GM19455 (cell line): ENCODE measurements around the gene CEMIP.

ENCODE experiments used
- ATAC-seq: cut with Tn5 transposase; IDR thresholded peaks from one replicate; pipeline ENCODE4 v1.9.1; 2021; ENCODE audit not compliant: unreplicated experiment

The CEMIP gene

DNA sequence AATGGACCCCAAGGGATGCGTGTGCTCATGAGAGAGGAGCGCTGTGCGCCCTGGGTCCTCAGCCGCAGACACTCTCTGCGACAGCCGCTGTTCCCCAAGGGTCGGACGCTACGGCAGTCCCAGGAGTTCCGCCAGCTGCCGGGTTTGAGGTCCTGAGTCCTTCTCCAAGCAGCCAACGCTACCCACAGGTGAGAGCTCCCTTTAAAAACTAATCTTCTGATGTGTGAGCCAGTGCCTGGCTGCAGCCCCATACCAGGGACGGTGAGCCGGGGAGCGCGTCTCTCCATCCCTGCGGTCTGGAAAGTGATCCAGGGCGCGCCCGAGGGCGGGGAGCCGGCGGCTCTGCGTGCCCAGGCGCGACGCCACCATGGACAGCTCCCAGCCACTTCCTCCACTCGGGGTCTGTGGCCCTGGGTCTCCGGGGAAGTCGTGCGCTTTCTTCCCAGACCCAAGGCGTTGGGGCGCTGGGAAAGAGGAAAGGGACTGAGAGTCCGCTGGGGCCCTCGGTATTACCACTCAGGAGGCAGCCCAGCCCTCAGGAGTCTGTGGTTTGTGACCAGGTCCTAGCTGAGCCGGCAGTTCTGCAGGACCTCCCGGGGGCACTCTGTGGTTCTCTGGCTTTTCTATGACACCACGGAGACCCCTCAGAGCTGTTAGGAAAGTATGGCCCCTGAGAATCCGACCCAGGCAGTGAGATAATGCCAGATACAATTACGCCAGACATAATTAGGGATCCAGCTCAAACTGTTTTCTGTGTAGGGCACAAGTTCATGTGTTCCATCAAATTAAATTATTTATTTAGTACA, 1.4 kb downstream of the CEMIP start:
- ATAC-seq, result no peak

DNA sequence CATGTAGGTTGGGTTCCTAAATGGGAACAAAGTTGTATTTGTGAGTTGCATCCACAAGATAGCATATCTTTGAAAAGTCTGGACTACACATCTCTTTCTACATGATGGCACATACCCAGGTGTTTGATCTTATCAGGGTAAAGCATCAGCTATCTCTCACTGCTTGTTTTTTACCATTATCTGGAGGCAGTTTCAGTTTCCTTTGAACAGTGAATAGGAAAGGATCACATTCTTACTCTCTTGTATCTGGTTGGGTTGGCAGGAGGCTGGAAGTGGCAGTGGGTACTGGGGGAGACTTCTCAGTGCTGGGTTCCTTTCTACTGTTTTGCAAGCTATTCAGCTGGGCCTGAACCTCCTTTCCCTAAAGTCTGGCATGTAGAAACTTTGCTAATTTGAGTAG, 4.1 kb downstream of the CEMIP start:
- no peak for ATAC-seq

DNA sequence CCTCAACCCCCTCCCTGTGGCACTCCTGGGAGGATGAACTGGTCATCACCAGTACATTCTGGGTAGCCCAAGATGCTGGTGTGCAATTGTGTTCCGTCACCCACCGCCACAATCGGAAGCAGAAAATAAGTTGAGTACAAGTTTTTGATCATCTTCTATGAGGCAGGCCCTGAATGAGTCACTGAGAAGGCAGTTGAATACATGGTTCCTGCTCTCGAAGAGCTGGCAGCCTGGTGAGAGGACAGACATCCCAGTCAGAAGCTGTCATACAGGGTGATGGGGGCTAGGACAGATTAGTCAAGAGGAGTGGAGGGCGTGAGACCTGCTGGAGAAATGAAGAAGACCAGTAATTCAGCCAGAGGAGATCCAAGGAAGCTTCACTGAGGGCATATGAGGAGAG, 6.2 kb downstream of the CEMIP start:
- ATAC-seq, result no peak

DNA sequence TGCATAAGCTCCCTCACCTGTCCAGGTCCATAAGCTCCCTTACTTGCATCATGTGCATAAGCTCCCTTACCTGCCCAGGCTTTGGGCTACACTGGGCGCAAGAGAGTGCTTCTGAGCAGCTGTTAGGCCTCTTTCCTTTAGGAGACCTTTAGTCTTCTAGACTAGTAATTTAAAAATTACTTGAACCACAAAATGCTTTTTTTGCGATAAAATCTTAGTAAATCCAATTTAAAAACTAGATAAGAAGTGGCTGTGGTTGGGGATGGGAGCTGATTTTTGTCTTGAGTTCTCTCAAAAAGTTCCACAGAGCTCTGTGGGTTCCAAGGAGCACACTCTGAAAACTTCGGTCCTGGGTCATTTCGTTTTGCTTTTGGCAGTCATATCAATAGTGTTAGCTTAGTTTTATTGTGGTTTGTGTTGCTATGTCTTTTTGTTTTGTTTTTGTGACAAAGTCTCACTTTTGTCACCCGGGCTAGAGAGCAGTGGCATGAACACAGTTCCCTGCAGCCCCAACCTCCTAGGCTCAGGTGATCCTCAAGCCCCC, 6.7 kb downstream of the CEMIP start:
- no peak for ATAC-seq

DNA sequence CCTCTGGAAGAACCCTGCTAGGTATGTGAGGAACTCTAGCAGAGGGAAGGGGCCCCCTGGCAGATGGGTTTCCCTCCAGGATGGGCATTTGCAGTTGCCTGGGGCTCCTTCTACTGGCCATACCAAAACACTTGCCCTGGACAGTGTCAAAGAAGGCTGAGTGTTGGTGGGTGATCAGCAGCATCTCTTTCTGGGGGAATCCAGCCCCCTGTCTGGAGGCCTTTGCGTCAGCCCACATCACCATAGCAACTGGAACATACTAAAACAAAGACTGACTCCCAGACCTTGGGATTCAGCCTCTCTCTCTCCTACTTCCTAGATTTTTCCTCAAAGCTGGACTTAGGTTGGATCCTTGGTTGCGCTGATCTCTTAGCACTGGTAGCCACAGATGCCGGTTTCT, 8.1 kb downstream of the CEMIP start:
- ATAC-seq, result no peak

DNA sequence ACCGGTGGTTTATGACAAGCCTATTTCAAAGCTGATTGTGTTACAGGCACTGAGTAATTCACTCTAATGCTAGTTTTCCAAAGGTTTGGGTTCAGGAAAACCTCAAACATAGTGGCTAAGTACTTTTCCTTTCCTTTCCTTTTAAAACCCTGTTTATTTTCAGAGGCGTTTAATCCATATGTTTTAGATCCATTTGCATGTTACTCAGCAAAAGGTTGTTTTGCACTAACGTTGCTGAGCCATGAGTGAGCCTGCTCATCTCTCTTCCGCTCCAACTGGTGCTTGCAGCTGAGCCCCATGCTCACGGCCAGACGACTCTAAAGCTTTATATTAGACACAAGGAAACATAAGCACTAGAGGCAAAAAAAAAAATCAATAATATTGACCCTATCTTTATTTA, 9.4 kb downstream of the CEMIP start:
- no peak for ATAC-seq

DNA sequence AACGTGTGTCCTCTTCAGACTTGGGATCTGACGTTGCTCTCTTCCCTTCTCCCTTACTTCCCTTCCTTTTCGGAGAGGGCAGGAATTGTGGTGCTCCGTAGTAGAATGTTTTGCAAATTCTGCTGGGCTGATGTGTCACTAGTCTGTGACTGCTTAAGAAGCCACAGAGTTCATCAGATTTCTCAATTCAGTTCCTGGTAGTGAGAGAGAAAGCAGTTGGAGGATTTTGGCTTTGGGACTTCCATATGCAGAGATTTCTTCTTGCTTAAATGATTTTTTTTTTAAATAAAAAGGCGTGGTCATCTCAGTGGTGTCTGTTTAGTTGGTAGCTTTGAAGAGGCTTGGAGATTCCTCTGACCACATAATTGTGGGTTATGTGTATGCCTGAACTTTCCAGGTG, 10.1 kb downstream of the CEMIP start:
- no peak for ATAC-seq

DNA sequence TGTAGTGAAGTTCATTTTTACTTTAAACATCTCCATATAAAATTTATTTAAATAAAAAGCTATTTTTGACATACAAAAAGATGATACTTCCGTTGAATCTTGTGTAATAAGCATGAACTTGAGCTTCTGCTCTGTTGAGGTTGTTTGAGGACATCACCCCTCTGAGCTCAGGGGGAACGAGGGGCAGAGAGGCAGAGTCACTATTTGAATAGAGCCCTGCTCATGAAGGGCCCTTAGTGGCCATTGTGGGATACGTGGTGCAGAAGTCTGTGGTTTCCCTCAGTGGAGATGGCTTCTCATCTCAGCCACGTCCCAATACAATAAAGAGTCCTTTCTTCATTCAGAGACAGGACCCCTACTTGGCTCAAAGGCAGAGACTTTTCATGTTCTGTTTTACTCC, 10.6 kb downstream of the CEMIP start:
- no peak for ATAC-seq

DNA sequence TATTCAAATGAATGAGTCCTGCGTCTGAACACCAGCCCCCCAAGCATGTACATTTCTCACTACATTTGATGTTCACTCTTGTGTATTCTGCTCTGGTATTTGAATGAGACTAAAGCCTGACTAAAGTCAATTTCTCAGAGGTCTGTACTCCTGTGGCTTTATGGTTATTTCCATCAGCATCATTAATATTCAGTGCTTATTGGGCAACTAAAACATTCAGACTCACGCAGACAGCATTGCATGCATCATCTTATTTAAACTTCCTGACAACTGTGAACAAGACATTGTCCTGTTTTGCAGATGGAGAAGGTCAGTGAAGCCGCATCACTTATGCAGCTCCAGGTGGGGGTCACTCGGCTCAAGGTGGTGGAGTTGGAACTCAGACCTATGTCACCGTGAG, 11.1 kb downstream of the CEMIP start:
- ATAC-seq, result no peak

DNA sequence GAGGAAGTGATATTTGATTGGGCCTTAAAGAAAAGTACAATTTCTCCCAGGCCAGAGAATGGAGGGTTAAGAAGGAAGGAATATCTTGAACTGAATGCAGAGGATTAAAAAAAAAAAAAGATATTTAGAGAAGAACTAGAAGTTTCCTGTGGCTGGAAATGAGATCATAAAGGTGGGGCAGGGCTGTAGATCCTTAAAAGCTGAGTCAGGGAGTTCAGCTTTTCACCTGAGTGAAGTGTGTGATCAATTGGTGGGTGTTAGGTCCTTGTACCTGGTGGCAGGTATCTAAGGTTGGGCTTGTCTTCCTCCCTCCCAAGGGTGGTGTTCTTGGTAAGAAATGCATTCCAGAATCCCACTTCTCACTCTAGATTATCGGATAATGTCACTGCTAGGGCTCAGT, 11.8 kb downstream of the CEMIP start:
- no peak for ATAC-seq

DNA sequence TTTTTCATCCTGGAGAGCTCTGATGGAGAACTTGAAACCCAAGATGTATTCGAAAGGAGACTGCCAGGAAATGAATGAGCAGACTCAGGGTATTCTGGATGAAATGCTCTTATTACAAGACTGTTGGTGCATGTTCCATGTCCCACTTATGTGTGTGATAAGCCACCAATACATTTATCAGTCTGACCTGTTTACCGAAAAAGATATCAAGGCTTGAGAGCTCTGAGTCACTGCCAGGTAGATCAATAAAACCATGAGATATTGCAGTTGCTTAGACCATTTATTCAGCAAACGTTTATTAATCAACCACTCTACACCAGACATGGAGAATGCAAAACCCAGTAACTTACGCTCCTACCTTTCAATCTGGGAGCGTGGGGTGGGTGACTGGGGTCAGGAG, 17.2 kb downstream of the CEMIP start:
- no peak for ATAC-seq

DNA sequence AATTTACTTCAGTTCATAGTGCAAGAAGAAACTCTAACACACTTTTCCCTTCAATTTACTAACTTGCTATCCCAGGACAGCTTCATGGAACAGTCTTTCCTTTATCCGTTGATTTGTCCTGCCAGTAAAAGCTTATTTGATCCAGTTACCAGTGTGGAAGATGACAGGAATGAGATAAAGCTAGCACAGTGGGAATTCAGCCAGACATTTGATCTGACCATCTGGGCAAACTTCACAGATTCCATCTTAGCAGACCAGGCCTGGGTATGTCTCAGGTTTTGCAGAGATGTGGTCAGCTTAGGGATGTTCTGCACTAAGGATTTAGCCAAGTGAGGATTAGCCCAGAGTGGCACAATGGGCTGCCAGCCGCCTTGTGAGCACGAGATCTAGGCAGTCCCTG, 19.7 kb downstream of the CEMIP start:
- no peak for ATAC-seq

DNA sequence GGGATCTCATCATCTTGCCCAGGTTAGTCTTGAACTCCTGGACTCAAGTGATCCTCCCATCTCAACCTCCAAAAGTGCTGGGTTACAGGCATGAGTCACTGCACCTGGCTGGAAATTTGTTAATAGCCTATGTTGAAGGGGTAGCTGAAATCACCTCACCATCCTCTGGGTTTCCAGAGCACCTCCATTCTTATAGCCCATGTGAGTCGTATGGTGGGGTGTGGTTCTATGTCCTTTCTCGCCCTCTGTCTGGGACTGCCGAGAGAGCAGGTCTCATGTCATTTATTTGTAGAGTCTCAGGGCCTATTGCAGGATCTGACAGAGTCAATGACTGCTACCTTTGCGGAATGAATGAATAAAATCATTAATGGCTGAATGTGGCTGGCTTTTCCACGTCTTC, 20.9 kb downstream of the CEMIP start:
- ATAC-seq, result no peak

DNA sequence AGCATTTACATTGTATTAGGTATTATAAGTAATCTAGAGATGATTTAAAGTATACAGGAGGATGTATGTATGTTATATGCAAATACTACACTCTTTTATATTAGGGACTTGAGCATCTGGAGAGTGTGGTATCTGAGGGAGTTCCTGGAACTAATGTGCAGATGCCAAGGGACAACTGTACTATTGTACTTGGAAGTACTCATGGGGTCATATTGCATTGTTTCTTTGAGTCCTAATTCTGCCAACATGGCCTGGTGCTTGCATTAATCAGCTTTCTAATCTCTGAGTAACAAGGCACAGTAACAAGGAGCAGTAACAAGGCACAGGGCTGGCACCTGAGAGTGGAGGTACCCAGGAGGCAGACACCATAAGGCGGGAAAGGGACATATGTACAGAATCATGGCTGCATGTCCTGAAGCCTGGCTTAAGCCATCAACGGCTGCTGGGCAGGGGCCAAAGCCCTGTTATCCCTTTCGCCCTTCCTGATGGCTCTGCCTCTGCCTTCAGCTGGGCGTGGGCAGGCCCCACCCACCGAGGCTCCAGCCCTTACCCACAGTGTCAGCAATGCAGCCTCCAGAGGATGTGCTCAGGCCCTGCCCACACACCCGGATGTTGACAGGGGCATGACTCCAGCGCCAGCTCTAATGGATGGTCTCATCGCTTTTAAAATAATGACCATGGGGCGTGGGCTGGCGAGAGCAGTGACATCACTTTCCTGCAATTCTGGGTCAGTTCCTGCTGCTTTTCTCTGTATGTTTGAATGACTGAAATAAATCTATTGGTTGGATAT, 22.9 kb downstream of the CEMIP start:
- no peak for ATAC-seq

DNA sequence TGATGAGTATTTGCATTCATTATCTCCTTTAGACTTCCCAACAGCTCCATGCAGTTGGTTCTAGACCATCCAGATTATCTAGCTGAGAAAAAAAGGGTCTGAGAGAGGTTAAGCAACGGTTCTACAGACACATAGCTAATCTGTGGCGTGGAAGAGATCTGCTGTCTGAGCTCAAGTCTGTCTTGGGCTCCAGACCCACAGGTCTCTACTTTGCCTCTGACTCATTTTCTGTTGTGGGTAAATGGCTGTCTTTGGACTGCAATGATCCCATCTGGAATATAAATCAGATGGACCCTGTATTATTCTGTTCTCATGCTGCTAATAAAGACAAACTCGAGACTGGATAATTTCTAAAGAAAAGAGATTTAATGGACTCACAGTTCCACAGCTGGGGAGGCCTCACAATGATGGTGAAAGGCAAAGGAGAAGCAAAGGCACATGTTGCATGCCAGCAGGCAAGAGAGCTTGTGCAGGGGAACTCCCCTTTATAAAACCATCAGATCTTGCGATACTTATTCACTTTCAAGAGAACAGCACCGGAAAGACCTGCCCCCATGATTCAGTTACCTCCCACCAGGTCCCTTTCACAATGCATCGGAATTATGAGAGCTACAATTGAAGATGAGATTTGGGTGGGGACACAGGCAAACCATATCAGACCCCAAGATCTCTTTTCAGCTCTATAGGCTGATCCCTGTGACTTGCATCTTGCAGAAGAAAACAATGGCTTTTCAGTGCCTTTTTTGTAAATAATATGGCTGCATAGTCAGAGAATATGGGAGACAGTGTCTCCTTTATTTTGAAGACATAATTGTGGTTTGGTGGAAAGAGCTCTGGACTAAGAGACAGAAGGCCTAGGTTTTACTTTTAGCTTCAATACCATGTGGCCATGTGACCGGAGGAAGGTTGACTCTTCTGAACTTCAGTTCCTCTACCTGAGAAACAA, 24.7 kb downstream of the CEMIP start:
- no peak for ATAC-seq

DNA sequence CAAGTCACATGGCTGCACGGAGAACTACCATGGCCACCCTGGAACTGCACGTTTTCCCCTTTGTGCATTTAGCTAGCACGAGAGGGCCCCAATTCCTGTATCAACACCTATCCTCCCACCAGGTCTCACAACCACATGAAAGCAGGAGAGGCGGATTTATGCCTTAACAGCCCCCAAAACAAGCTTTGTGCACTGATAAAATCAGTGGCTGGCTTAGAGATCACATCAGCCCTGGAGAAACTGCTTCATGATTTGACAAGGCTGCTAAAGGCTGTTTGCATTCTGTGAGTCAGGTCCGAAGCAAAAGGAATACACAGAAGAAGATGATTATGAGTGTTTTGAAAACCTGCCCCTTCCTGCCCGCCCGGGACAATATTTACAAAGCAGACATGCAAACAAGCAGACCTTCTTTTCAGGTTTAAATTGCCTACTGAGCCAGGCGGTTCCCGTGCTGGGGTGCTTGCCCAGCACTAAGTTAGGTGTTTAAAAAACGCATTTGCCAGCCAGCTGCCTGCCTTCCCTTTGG, 25.9 kb downstream of the CEMIP start:
- no peak for ATAC-seq

DNA sequence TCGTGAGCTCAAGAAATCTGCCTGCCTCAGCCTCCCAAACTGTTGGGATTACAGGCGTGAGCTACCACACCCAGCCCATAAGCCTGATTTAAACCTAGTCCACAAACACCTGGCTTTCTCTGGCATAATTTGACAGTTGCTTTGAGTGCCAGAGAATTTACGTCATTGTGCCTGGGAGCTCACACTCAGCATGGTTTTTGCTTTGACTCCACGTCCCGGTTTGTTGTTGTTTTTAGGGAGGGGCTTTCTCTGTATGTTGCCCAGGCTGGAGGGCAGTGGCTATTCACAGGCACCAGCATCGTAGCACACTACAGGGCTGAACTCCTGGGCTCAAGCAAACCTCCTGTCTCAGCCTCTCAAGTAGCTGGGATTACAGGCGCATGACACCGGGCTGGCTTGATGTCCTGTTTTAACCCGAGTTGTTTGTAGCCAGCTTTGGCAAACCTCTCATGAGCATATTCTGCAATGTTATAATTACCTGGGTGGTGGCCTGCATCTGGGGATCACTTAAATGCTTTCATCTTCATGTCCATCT, 32.7 kb downstream of the CEMIP start:
- no peak for ATAC-seq

DNA sequence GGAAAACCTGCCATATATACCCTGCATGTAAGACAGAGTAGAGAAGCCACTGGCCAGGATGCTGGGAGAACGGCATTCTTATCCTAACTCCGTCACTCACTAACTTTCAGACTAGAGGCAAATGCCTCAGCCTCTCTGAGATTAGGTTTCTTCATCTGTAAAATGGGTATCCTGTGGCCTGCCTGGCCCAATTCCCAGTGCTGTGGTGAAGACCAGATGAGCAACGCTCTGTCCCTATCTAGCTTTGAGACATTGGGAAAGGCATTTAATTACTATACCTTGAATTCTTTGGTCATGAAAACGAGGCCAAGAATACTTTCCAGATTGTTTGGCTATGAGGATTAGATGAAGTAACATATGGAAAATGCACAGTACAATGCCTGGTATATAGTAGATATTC, 35.9 kb downstream of the CEMIP start:
- ATAC-seq, result no peak

DNA sequence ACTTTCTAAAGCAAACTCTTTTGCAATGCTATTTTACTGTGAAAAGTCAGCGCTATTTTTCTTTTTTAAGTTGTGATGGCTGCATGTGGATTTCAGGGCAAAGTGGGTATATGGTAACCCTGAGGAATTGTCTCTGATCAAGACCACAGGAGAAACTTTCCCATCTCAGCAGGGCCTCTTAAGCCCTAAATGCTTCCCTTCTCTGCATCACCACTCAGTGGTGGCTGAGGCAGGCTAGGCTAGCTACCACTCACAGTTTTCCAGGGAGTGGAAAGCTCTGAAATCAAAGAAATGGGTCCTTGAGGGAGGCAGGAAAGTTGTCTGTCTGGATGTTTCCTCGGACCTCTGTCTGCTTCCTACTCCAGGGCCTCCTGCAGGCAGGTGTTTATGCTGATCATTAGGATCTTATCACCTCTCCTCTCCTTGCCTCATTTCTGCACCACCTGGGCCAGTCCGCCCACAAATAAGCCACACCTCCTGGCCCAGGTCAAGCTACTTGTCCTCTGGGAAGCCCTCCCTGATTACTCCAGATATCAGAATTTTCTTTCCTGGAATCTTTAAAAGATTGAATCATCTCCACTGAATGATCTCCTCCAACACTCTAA, 37.0 kb downstream of the CEMIP start:
- no peak for ATAC-seq

DNA sequence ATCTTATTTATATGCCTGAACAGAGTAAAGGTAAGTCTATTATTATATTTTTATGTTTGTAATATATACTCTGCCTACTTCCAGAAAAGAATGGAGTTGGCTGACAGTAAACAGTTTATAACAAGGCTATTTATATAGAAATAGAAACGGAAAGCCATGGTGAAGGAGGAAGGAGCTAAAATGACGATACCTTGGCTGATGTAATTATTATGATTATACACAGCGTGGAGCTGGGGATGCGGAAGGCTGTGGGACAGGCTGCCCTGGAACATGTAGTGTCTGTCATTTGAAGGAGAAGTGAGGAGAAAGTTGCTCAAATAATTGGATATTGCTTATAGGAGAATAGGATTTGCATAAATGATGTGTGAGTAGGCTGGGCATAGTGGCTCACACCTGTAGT, 37.8 kb downstream of the CEMIP start:
- ATAC-seq, result no peak
